Myometrial cell (primary cell): Measurements from ENCODE around the gene ARHGEF9. TPM values are rescaled to one million over a fixed set of nuclear protein-coding genes. Genes with fewer than 3 reads are reported as not detected.

Experiments used
- total RNA-seq: library from RNA; depleted of rRNA; stranded (reverse); fragments of >200 nt; gene quantifications from 2 replicates; pipeline ENCODE4 v1.2.3, GENCODE V29; 2015

ARHGEF9 gene
- 9.8 and 17.2 TPM in 2 replicates for total RNA-seq

GRCh38 chrX:63784902-63785707 lies at the start of gene ARHGEF9:
Gene ARHGEF9 (minus strand): TSS chrX:63785214. CDS start chrX:63785145, 69 bp downstream.

